Uterus (tissue), 4 donors: ENCODE measurements around the gene ADAMTS20. TPM values are rescaled to one million over a fixed set of nuclear protein-coding genes. Genes with fewer than 3 reads are reported as not detected.

Experiments
- DNase-seq, 2 donors: peaks; one replicate each; pipeline ENCODE4 v3.0.0-alpha.2; 2019 to 2020
- H3K27ac ChIP-seq, 2 donors: fragments of 200-600 bp; sonication (generic); 1 replicate in 1 of 2; 2 replicates in 1 of 2; pipeline ENCODE4 v1.5.1; 2016 to 2018
- H3K27me3 ChIP-seq, 2 donors: fragments of 200-600 bp; sonication (generic); one replicate each; pipeline ENCODE4 v1.5.1; 2018 to 2019; ENCODE audit warnings: control low read depth in 1 of 2
- H3K36me3 ChIP-seq, 2 donors: fragments of 200-600 bp; sonication (generic); one replicate each; pipeline ENCODE4 v1.5.1; 2019; ENCODE audit warnings: control low read depth in 1 of 2
- H3K4me1 ChIP-seq, 2 donors: fragments of 200-600 bp; sonication (generic); one replicate each; pipeline ENCODE4 v1.5.1; 2018 to 2019; ENCODE audit warnings: control low read depth in 1 of 2
- H3K4me3 ChIP-seq, 2 donors: fragments of 200-600 bp; sonication (generic); 1 replicate in 1 of 2; 2 replicates in 1 of 2; pipeline ENCODE4 v1.5.1; 2018 to 2019; ENCODE audit warnings: mild to moderate bottlenecking in 1 of 2
- H3K9me3 ChIP-seq, 2 donors: fragments of 200-600 bp; sonication (generic); one replicate each; pipeline ENCODE4 v1.5.1; 2019; ENCODE audit warnings: control low read depth in 1 of 2
- CTCF ChIP-seq, 4 experiments: fragments of 200-600 bp in 2 of 4; fragments of 450-650 bp in 2 of 4; sonication (generic) in 2 of 4; IDR thresholded peaks; one replicate each; pipeline ENCODE4 v1.5.1; 2016 to 2019; ENCODE audit warnings: antibody characterized with exemption in 4 of 4, mild to moderate bottlenecking in 2 of 4, moderate library complexity in 1 of 4
- POLR2A ChIP-seq, 2 donors: fragments of 450-650 bp; IDR thresholded peaks; one replicate each; pipeline ENCODE4 v1.6.1; 2016; ENCODE audit warnings: antibody characterized with exemption in 2 of 2, mild to moderate bottlenecking in 1 of 2, moderate library complexity in 1 of 2
- intact Hi-C: fragments of 100-400 bp; cut with DNase I; formaldehyde crosslinking; loops from one replicate; pipeline ENCODE4 v1.15.1; 2023; ENCODE audit warnings: low total_unique reads
- total RNA-seq, 4 donors: library from RNA; depleted of rRNA in 3 of 4; stranded (reverse); fragments of >200 nt in 3 of 4; gene quantifications; one replicate each; pipeline versions ENCODE4 v1.1.0 to v1.2.4, GENCODE V29; 2014 to 2023
- donor health status: DM: yes; HTN: yes; CAD: no.

Gene ADAMTS20, protein sequence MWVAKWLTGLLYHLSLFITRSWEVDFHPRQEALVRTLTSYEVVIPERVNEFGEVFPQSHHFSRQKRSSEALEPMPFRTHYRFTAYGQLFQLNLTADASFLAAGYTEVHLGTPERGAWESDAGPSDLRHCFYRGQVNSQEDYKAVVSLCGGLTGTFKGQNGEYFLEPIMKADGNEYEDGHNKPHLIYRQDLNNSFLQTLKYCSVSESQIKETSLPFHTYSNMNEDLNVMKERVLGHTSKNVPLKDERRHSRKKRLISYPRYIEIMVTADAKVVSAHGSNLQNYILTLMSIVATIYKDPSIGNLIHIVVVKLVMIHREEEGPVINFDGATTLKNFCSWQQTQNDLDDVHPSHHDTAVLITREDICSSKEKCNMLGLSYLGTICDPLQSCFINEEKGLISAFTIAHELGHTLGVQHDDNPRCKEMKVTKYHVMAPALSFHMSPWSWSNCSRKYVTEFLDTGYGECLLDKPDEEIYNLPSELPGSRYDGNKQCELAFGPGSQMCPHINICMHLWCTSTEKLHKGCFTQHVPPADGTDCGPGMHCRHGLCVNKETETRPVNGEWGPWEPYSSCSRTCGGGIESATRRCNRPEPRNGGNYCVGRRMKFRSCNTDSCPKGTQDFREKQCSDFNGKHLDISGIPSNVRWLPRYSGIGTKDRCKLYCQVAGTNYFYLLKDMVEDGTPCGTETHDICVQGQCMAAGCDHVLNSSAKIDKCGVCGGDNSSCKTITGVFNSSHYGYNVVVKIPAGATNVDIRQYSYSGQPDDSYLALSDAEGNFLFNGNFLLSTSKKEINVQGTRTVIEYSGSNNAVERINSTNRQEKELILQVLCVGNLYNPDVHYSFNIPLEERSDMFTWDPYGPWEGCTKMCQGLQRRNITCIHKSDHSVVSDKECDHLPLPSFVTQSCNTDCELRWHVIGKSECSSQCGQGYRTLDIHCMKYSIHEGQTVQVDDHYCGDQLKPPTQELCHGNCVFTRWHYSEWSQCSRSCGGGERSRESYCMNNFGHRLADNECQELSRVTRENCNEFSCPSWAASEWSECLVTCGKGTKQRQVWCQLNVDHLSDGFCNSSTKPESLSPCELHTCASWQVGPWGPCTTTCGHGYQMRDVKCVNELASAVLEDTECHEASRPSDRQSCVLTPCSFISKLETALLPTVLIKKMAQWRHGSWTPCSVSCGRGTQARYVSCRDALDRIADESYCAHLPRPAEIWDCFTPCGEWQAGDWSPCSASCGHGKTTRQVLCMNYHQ (N-terminal part only)
- total RNA-seq = 1 to 10 TPM in 1 of 4 donors, not detected in 3; 1.2 TPM

GRCh38 chr12:43551971-43552559 is at the start of gene ADAMTS20:
Gene ADAMTS20, minus strand, starts transcription at chr12:43552203. Its CDS starts 282 bp downstream, at chr12:43551921.
- no peak for DNase-seq
- Histone ChIP-seq H3K36me3 (no peaks in the 10 kb centered on the region), H3K27ac (no peak within 1 kb of the TSS), H3K9me3 (no peaks in the 10 kb centered on the region), H3K27me3 (no peaks in the 10 kb centered on the region), H3K4me1 (no peaks in the 10 kb centered on the region), H3K4me3 (no peak within 1 kb of the TSS)
- intact Hi-C loops = no loop called here
- TF ChIP-seq POLR2A (IDR thresholded peaks at IDR 0.05) = no peak
- TF ChIP-seq CTCF (IDR thresholded peaks at IDR 0.05) = no peak

- DNase-seq = no peak
- Histone ChIP-seq H3K9me3 (no peaks in the 10 kb centered on the region), H3K27me3 (no peaks in the 10 kb centered on the region), H3K4me3 (no peak overlapping the region), H3K36me3 (no peaks in the 10 kb centered on the region), H3K27ac (no peak overlapping the region), H3K4me1 (no peaks in the 10 kb centered on the region)
- TF ChIP-seq POLR2A (IDR thresholded peaks at IDR 0.05) = no peak
- TF ChIP-seq CTCF (IDR thresholded peaks at IDR 0.05) = no peak
- intact Hi-C loops = no loop called here
These were observed 47.7 kb upstream of the ADAMTS20 start for GRCh38 chr12:43599708-43600107.

DNA sequence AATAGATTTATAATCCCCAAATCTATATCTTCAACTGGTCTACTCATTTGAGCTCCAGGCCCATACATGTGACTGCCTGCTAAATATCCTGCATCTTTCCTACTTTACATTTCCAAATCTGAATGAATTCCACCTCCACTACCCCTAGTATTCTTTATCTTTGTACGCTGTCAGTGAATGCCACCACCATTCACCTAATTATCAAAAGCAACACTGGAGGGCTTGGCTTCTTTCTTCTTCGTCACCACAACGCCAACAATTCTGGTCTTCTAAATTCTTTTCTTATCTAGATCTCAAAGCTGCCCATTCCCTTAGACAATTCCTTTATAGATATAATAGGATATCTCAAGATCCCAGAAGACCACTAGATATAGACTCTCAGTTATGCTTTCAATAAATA is 47.1 kb upstream of the ADAMTS20 start:
- Histone ChIP-seq H3K4me3 (no peak overlapping the region), H3K4me1 (no peaks in the 10 kb centered on the region), H3K27me3 (no peaks in the 10 kb centered on the region), H3K9me3 (no peaks in the 10 kb centered on the region), H3K36me3 (no peaks in the 10 kb centered on the region), H3K27ac (no peak overlapping the region)
- no peak for TF ChIP-seq POLR2A (IDR thresholded peaks at IDR 0.05)
- no peak for DNase-seq
- intact Hi-C loops = no loop called here

- no peak for DNase-seq
- no peak overlapping the region for H3K27ac ChIP-seq
- H3K4me3 ChIP-seq = no peak overlapping the region
- intact Hi-C loops = no loop called here
- no peak for TF ChIP-seq CTCF (IDR thresholded peaks at IDR 0.05)
- TF ChIP-seq POLR2A (IDR thresholded peaks at IDR 0.05) = no peak
- no peaks in the 10 kb centered on the region for H3K4me1 ChIP-seq
- no peaks in the 10 kb centered on the region for H3K36me3 ChIP-seq
- no peaks in the 10 kb centered on the region for H3K9me3 ChIP-seq
- no peaks in the 10 kb centered on the region for H3K27me3 ChIP-seq
These were observed 38.3 kb upstream of the ADAMTS20 start for GRCh38 chr12:43590307-43590706.

GRCh38 chr12:43586646-43587245 is 34.7 kb upstream of the ADAMTS20 start:
- DNase-seq = no peak
- Histone ChIP-seq H3K27ac (no peak overlapping the region), H3K4me1 (no peaks in the 10 kb centered on the region), H3K36me3 (no peaks in the 10 kb centered on the region), H3K4me3 (no peak overlapping the region), H3K27me3 (no peaks in the 10 kb centered on the region), H3K9me3 (no peaks in the 10 kb centered on the region)
- TF ChIP-seq CTCF (IDR thresholded peaks at IDR 0.05) = no peak
- TF ChIP-seq POLR2A (IDR thresholded peaks at IDR 0.05) = no peak
- intact Hi-C loops = no loop called here
